ENCODE measurements around the gene C4B.
"Not testable (repeated sequence)": the region's sequence is repeated elsewhere in the genome, so short reads cannot be mapped to it uniquely, and the experiment has no call there.

The C4B gene

DNA sequence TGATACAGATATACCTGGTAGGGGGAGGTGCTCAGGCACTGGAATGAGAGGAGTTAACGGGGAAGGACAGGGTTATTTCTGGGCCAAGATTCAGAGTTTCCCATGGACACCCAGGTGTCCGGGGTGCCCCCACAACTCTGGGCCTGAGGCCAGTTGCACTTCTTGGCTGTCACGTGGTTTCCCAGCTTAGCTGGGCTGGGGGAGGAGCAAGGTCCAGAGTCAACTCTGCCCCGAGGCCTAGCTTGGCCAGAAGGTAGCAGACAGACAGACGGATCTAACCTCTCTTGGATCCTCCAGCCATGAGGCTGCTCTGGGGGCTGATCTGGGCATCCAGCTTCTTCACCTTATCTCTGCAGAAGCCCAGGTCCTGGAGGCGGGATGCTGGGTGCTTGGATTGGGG, at the start of gene C4B:
C4B (plus strand) TSS at position 249 of the 400 bp plus-strand sequence; CDS start at position 300, 51 bp downstream.
- not testable (repeated sequence) for DNase-seq (ENCODE audit: low read depth)

DNA sequence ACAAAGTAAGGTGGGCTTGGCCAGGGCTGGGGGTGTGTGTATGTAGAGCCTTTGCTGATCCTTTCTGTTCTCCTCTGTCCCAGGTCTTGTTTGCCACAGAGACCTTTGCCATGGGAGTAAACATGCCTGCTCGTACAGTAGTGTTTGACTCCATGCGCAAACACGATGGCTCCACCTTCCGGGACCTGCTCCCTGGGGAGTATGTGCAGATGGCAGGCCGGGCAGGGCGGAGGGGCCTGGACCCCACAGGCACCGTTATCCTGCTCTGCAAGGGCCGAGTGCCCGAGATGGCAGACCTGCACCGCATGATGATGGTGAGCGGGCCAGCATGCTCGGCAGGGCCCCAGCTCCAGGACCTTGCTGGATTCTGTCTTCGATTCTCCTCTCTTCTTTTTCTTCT, 48.9 kb upstream of the C4B start:
- DNase-seq (ENCODE audit: low read depth) = no peak

- DNase-seq (ENCODE audit: low read depth) = no peak
These were observed 48.1 kb upstream of the C4B start for GRCh38 chr6:31966506-31966905.

GRCh38 chr6:31966997-31967925, 47.3 kb upstream of the C4B start:
- DNase-seq (ENCODE audit: low read depth) = no peak

- DNase-seq (ENCODE audit: low read depth) = no peak
These were observed 46.7 kb upstream of the C4B start for GRCh38 chr6:31967926-31968320.

- no peak for DNase-seq (ENCODE audit: low read depth)
These were observed 46.3 kb upstream of the C4B start for GRCh38 chr6:31968326-31968725.

DNA sequence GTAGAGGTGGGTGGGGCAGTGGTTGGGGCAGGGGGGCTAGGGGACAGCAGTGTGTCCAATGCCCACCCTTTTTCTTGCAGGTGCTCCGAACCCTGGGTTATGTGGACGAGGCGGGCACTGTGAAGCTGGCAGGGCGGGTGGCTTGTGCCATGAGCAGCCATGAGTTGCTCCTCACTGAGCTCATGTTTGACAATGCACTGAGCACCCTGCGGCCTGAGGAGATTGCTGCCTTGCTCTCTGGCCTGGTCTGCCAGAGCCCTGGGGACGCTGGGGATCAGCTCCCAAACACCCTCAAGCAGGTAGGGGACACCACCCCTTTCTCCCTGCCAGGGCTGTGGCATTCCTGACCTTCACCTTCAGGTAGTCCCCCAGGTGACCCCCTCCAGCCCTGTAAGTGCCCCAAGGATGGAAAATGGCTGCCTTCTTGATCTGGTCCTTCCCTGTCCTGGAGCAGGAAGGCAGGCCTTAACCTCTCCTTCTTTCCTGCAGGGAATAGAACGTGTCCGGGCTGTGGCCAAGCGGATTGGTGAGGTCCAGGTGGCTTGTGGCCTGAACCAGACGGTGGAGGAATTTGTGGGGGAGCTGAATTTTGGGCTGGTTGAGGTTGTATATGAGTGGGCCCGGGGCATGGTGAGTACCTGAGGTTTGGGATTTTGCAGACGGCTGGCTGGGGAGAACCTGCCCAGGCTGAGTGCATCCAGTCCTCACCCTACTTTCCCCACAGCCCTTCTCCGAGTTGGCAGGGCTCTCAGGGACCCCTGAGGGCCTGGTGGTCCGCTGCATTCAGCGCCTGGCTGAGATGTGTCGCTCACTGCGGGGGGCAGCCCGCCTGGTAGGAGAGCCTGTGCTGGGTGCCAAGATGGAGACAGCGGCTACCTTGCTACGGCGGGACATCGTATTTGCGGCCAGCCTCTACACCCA, 45.5 kb upstream of the C4B start:
- DNase-seq (ENCODE audit: low read depth) = no peak

GRCh38 chr6:31969712-31970603, 44.6 kb upstream of the C4B start:
- no peak for DNase-seq (ENCODE audit: low read depth)

DNA sequence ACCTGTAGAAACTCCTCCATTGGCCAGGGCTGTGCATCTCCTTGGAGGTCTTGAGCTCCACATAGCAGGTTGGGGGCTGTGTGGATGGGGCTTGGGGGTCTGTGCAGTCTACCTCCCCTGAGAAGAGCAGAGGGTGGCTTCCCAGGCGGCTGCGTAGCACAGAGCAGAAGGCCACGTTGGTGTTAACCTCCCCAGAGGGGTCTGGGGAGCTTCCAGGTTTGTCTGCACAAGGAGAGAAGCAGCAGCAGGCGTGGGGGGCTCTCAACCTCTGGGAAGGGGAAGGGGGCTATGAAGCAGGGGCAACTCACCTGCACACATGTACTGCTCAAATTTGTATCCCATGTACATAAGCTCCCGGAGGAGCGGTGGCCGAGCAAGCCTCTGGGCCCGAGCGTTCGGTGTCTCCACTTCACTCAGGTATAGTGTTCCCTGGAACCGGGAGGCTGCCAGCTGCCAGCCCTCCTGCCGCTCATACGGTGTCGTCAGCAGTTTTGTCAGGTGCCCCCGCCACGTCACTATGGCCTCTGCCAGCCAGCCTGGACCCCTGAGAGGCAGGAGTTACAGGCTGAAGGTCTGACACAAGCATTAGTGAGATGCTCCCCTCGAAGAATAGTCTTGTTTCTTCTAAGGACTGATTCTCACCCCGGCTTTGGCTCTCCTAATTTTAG, 43.9 kb upstream of the C4B start:
- no peak for DNase-seq (ENCODE audit: low read depth)

DNA sequence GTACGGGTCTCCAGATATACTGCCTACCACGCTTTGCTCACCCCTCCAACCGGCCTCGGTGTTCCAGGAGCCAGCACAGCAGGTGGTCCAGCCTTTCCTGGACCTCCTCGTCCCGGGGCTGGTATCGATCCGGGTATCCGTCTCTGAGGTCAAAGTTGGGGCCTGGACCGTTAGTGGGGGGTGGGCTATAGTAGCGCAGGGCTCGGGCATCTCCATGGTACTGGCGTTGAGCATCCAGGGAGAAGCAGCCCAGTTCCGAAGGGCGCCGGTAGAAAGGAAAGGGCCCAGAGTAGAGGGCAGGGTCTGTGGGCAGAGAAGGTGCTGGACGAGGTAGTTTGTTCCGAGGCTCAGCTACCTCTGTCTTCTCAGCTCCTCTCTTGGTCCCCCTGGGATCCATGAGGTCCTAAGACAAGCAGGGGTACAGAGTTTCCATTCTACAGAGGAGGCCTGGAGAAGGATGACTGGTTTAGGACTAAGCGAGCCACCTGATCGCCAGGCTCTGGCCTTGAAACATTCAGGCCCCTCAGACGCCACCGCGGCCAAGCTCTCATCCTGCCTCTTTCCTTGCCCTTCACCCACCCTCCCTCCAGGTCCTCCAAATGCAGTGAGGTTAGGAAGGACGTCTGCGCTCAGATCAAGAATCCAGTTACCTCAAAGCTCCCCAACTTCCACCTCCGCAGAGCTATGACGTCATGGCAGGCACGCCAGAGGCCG, 43.2 kb upstream of the C4B start:
- no peak for DNase-seq (ENCODE audit: low read depth)

- DNase-seq (ENCODE audit: low read depth) = peak; percentile 96
These were observed 42.4 kb upstream of the C4B start, which contains the start of gene DXO for GRCh38 chr6:31971993-31972708. DXO (minus strand) TSS chr6:31972138; CDS start chr6:31971675, 463 bp downstream.

GRCh38 chr6:31972709-31973350, 41.8 kb upstream of the C4B start:
- peak; percentile 67 for DNase-seq (ENCODE audit: low read depth)

GRCh38 chr6:31976065-31976464, 38.5 kb upstream of the C4B start:
- not testable (repeated sequence) for DNase-seq (ENCODE audit: low read depth)

GRCh38 chr6:31977816-31978431, 36.7 kb upstream of the C4B start:
- no peak for DNase-seq (ENCODE audit: low read depth)

- DNase-seq (ENCODE audit: low read depth) = no peak
These were observed 35.8 kb upstream of the C4B start for GRCh38 chr6:31978831-31979230.

GRCh38 chr6:31979238-31979898, 35.2 kb upstream of the C4B start:
- DNase-seq (ENCODE audit: low read depth) = no peak

DNA sequence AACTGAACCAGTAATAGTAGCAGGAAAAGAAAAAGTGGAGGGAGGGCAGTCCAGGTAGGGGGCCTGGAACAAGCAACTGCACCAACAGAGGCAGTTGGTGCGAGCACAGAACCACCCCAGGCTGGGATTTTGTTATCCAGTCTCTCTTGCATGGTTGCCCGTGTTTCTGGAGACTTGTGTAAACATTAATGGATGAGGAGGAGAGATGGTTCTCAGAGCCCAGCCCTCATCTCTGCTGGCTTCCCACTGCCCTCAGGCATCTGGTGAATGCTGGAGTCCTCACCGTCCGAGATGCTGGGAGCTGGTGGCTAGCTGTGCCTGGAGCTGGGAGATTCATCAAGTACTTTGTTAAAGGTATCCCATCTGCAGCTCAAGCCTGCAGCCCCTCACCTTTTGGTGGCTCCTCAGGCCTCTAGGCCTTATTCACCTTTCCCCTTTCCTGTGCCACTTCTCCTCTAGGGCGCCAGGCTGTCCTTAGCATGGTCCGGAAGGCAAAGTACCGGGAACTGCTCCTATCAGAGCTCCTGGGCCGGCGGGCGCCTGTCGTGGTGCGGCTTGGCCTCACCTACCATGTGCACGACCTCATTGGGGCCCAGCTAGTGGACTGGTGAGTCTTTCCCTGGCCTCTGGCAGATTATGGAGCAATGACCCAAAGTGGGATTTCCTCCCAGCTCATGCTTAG, 34.3 kb upstream of the C4B start:
- not testable (repeated sequence) for DNase-seq (ENCODE audit: low read depth)

GRCh38 chr6:31980998-31981397, 33.6 kb upstream of the C4B start:
- not testable (repeated sequence) for DNase-seq (ENCODE audit: low read depth)

All from stromal cell of bone marrow (primary cell).